ENCODE results near the gene PTH.

Gene PTH

DNA sequence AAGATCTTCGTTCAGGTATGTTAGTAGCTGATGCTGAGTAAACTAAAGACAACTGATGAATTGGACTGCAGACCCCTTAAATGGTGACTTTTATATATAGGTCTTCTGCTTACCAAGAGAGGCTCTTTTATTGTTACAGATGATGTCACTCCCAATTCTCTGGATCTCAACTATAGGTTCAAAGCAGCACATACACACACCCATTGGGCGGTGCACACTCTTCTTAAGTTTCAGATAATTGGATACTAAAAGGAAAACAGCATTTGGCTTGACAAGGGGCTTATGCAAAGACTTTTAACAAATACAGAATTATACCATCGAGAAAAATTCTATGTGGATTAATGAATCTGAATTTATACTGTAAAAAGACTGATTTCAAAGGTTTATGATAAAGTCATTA lies at the start of gene PTH:
Gene PTH, minus strand, starts transcription at position 69 of the 400 bp plus-strand sequence. CDS start 3,142 bp downstream, outside the sequence.
- no peak for TF ChIP-seq CTCF (IDR thresholded peaks at IDR 0.05)
- no peak for TF ChIP-seq ZFX (IDR thresholded peaks at IDR 0.05; ENCODE audit: borderline replicate concordance)
- H3K27ac ChIP-seq: no peak within 1 kb of the TSS

GRCh38 chr11:13538044-13538443 lies 42.2 kb upstream of the PTH start:
- no peak for TF ChIP-seq CTCF (IDR thresholded peaks at IDR 0.05)
- TF ChIP-seq ZFX (IDR thresholded peaks at IDR 0.05; ENCODE audit: borderline replicate concordance): no peak
- no peak overlapping the region for H3K27ac ChIP-seq

GRCh38 chr11:13535819-13536218 lies 40.0 kb upstream of the PTH start:
- no peak overlapping the region for H3K27ac ChIP-seq
- TF ChIP-seq CTCF (IDR thresholded peaks at IDR 0.05) (no peak), ZFX (IDR thresholded peaks at IDR 0.05; ENCODE audit: borderline replicate concordance) (no peak)

DNA sequence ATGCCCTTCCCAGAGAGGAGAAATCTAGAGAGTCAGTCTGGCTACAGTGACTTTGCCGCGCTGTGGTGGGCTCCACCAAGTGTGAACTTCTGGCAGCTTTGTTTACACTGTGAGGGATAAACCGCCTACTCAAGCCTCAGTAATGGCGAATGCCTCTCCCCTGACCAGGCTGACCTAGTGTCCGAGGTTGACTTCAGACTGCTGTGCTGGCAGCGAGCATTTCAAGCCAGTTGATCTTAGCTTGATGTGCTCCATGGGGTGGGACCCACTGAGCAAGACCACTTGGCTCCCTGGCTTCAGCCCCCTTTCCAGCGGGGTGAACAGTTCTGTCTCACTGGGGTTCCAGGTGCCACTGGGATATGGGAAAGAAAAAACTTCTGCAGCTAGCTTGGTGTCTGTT lies 38.6 kb upstream of the PTH start:
- H3K27ac ChIP-seq: no peak overlapping the region
- TF ChIP-seq CTCF (IDR thresholded peaks at IDR 0.05) (no peak), ZFX (IDR thresholded peaks at IDR 0.05; ENCODE audit: borderline replicate concordance) (no peak)

DNA sequence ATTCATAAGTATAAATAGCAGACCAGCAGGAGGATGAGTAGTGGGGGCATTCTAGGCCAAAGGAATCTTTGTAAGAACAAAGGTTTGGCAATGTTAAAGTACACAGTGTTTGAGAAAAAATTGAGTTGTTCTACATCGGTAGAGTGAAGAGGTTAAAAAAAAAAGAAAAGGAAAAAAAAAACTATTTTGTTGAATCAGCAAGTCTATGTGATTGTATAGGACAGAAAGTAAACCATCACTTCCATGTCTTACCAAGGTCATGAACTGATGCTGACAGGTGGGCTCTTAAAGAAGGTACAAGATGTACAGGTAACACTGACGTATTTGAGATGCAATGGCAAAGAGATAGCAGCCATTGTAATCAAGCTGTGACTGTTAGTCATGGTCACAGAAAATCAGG lies 29.5 kb upstream of the PTH start:
- TF ChIP-seq ZFX (IDR thresholded peaks at IDR 0.05; ENCODE audit: borderline replicate concordance): no peak
- no peak for TF ChIP-seq CTCF (IDR thresholded peaks at IDR 0.05)
- H3K27ac ChIP-seq: no peak overlapping the region

DNA sequence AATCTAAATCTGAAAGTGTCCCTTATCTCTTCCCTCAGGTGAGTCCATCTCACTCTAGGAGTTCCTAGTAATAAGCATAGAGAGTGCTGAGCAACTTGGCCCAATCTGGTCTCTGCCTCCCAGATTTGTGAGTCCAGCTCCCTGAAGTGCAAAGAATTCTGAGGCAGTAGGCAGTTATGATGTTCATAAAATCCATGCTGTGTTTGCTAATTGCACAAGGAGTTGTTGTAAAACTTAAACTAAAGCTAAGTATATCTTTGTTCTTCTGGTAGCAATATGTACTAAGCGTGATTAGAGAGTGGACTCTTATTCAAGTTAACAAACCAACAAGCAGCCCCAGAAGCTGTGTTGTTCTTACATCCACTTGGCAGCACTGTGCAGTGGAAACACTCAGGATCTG lies 7.6 kb upstream of the PTH start:
- TF ChIP-seq ZFX (IDR thresholded peaks at IDR 0.05; ENCODE audit: borderline replicate concordance) (no peak), CTCF (IDR thresholded peaks at IDR 0.05) (no peak)
- no peak overlapping the region for H3K27ac ChIP-seq

GRCh38 chr11:13502492-13502891 lies 6.7 kb upstream of the PTH start:
- TF ChIP-seq CTCF (IDR thresholded peaks at IDR 0.05): no peak
- no peak for TF ChIP-seq ZFX (IDR thresholded peaks at IDR 0.05; ENCODE audit: borderline replicate concordance)

More at GRCh38 chr11:13502492-13502891, 6.7 kb upstream of the PTH start:
- H3K27ac ChIP-seq: no peak overlapping the region

Data from 22Rv1 (cell line).